Measurements from ENCODE around the gene TNIP3.
"Not testable (repeated sequence)": the region's sequence is repeated elsewhere in the genome, so short reads cannot be mapped to it uniquely, and the experiment has no call there.

TNIP3 gene

GRCh38 chr4:121177246-121178137 is 13.4 kb upstream of the TNIP3 start:
- DNase-seq (ENCODE audit: low read depth in 3 of 3) = no peak

- DNase-seq (ENCODE audit: low read depth in 3 of 3) = no peak
Measured at GRCh38 chr4:121176082-121176934, 12.2 kb upstream of the TNIP3 start.

- DNase-seq (ENCODE audit: low read depth in 3 of 3) = not testable (repeated sequence)
Measured at GRCh38 chr4:121171477-121171876, 7.4 kb upstream of the TNIP3 start.

- DNase-seq (ENCODE audit: low read depth in 3 of 3) = no peak
Measured at GRCh38 chr4:121168446-121169281, 4.5 kb upstream of the TNIP3 start.

DNA sequence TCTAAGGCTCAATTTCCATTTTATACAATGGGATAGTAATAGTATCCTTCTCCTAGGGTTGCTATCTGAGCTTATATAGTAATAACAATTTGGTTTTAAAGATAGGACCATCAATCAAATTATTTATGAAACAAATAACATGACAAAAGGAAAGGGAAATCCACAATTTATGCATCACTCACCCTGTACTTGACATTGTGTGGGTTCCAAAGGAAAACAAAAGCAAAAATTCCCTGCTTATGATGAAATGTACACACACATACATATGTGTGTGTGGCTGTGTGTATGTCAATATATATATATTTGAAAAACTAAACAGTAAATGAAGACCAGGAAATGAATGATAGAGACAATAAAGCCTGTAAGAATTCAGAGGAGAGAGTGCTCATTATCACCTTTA is 2.9 kb upstream of the TNIP3 start:
- DNase-seq (ENCODE audit: low read depth in 3 of 3) = no peak

- DNase-seq (ENCODE audit: low read depth in 3 of 3) = no peak
Measured at GRCh38 chr4:121165206-121165605, 1.1 kb upstream of the TNIP3 start.

GRCh38 chr4:121156822-121157769 is 7.0 kb downstream of the TNIP3 start:
- DNase-seq (ENCODE audit: low read depth in 3 of 3) = peak in 1 of 3 experiments; percentile 10

DNA sequence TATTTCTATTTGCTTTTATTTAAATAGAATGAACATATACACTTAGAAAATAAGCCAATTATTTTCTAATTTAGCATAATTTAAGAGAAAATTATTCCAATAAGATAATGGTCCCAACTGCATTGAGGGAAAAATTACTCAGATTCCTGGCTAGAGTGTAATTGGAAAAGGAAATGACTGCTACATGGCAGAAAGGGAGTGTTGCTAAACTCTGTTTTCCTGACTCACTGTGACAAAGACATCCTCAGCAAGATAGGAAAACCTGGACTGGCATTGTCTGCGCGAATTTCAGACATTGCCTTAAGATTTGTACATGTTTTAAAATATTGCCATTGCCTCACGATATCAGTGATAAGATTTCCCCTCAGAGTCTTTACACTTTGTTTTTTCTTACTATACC is 8.2 kb downstream of the TNIP3 start:
- DNase-seq (ENCODE audit: low read depth in 3 of 3) = no peak

- DNase-seq (ENCODE audit: low read depth in 3 of 3) = no peak
Measured at GRCh38 chr4:121154103-121154515, 10.0 kb downstream of the TNIP3 start.

DNA sequence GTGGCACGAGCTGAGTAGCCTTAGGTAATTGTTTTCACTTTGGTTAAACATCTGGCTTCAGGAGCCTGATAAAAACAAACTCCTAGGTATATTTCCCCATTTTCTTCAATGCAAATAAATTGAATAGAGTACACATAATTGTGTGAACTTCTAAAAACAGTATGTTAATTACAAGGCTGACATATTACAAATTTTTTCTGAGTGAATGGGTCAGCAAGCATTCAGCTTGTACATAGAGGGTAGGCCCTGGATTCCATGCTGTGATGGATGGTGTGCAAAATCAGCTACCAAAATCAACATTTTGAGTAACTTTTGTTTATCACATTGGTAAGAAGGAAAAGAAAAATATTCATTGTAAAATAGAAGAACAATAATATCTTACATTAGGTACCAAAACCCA is 12.2 kb downstream of the TNIP3 start:
- no peak for DNase-seq (ENCODE audit: low read depth in 3 of 3)

DNA sequence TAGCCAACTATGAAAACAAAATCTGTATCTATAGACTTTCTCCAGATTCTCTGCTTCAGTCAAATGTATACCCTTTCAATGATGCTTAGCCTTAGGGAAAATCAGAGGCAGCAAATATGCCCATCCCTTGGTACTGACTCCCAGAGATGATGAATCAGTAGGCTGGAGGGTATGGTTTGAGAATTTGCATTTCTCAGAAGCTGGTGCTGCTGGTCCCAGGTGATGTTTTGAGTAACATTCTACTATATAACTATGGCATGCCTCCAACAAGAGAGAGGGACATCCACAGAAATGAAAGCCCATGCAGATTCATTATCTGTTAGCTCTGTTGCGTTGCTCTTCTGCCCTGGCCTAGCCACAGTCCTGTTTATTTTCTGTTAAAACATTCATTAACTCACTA is 13.6 kb downstream of the TNIP3 start:
- no peak for DNase-seq (ENCODE audit: low read depth in 3 of 3)

DNA sequence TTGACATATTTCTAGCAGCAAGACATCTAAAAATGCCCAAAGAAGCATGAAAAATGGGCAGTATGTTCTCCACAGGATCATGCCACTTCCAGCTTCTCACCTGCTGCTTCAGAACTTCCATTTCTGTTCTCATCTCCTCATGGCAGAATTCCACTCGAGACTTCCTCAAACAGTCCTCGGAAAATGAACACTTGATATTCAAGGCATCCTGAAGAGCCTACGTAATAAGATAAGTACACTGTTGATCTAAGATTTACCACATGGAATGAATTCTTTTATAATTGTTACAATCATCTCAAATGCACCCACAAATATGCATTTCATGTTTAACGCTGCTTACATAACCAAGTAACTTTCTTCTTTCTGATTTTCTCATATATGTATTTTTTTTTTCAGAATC is 14.1 kb downstream of the TNIP3 start:
- no peak for DNase-seq (ENCODE audit: low read depth in 3 of 3)

DNA sequence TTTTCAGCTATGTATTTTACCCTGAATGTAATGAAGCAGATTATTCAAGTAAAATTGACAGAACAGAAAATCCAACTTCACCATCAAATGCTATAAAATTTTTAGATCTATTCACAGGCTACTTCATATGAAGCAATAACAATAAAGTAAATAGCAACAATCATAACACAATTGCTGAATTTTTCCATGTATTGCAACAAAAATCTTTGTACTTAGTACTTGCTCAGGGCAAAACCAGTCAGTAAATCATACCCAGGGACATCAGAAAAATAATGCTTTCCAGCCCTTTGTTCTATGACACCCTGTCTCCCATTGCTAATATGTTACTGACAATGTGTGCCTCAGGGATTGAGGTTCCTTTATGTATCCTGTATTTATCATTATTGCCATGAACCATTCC is 15.5 kb downstream of the TNIP3 start:
- DNase-seq (ENCODE audit: low read depth in 3 of 3) = no peak

DNA sequence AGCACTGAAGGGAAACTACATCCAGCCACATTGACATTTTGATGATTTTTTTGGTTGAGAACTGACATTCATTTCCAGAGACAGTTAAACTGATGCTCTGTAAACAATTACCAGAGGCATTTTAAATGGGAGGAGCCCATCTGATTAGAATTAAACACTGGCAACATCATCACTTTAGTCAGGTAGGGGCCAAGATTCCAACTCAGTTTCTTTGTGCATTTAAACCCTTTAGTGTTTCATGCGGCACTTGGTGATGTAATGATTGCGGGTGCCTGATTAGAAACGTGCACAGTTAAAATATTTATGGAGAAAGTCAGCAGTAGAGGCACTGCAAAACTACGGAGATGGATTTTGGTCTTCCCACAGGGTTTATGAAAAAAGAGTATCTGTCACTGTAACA is 16.1 kb downstream of the TNIP3 start:
- no peak for DNase-seq (ENCODE audit: low read depth in 3 of 3)

GRCh38 chr4:121146530-121146929 is 17.6 kb downstream of the TNIP3 start:
- DNase-seq (ENCODE audit: low read depth in 3 of 3) = no peak

- no peak for DNase-seq (ENCODE audit: low read depth in 3 of 3)
Measured at GRCh38 chr4:121145430-121145829, 18.7 kb downstream of the TNIP3 start.

- no peak for DNase-seq (ENCODE audit: low read depth in 3 of 3)
Measured at GRCh38 chr4:121144021-121144420, 20.1 kb downstream of the TNIP3 start.

DNA sequence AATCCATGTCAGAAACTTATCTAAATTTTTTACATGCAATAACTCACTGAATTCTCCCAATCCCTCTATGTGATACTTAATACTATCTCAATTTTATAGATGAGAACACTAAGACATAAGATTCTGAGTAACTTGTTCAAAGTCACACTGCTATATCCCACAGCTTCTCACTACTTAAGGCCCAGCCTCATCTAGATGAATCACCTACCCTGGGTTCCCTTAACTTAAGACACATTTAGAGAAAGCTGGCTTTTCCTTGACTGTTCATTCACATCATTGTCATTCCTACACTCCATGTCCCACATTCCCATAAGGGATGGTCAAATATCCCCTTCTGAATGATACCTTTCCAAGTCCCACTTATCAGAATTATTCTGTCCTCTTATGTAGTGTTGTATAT is 21.0 kb downstream of the TNIP3 start:
- DNase-seq (ENCODE audit: low read depth in 3 of 3) = no peak

GRCh38 chr4:121140716-121141460 is 23.2 kb downstream of the TNIP3 start:
- no peak for DNase-seq (ENCODE audit: low read depth in 3 of 3)

All from stimulated activated CD4-positive, alpha-beta T cell treated with anti-CD3 and anti-CD28 coated beads, TNF-alpha, amount 100 ng/mL, for 4 hours (primary cell).